HCT116 (cell line): Measurements from ENCODE around the gene MYOF. TPM values are rescaled to one million over a fixed set of nuclear protein-coding genes. Genes with fewer than 3 reads are reported as not detected.

Experiments used
- ATAC-seq: fragments of 200-7000 bp; cut with Tn5 transposase; 2 replicates; pipeline ENCODE4 v1.9.1; 2020; ENCODE audit warnings: mild to moderate bottlenecking, moderate library complexity
- BruUV-seq: library from RNA; stranded (reverse); fragments of 400-500 nt; replicated peaks from 2 replicates; lab custom pipeline; 2021; lab: Mats Ljungman, UMichigan
- CTCF ChIA-PET: fragments of 300-600 bp; sonication (Branson Sonifier 250); formaldehyde crosslinking; loops from one replicate; lab custom pipeline; 2021; ENCODE audit warnings: antibody characterized with exemption; lab: Charles Lee
- POLR2A ChIA-PET: fragments of 300-600, 350-600 bp; sonication (Branson Sonifier 250); formaldehyde crosslinking; loops from one replicate; lab custom pipeline; 2021; ENCODE audit warnings: antibody characterized with exemption; lab: Charles Lee
- RAD21 ChIA-PET, 2 experiments: fragments of 300-600 bp; sonication (Branson Sonifier 250); formaldehyde crosslinking; loops; one replicate each; lab custom pipeline; 2023; ENCODE audit warnings: low total read pairs in 2 of 2; ENCODE audit not compliant: uncharacterized antibody in 2 of 2, unreplicated experiment in 2 of 2, low non-redundant PET in 1 of 2; lab: Charles Lee
- DNase-seq: peaks from one replicate; pipeline ENCODE4 v3.0.0-alpha.2; 2010; ENCODE audit warnings: low read depth, low spot score
- H2AFZ ChIP-seq: fragments of 200-600 bp; shearing (Covaris generic), sonication (generic); 2 replicates; pipeline ENCODE4 v1.6.1; 2017; ENCODE audit warnings: low read depth, mixed run types, mixed read lengths, antibody characterized with exemption, low read length; ENCODE audit not compliant: poor library complexity, severe bottlenecking
- H3K27ac ChIP-seq: 2 replicates; pipeline ENCODE4 v1.5.1; 2012; ENCODE audit warnings: low read depth, low read length
- H3K27me3 ChIP-seq: fragments of 200-600 bp; sonication (generic); 2 replicates; pipeline ENCODE4 v1.6.1; 2016; ENCODE audit warnings: mixed run types, low read length, mixed read lengths; ENCODE audit not compliant: insufficient read depth
- H3K36me3 ChIP-seq, 2 experiments: fragments of 200-500 bp in 1 of 2; fragments of 200-600 bp in 1 of 2; sonication (Bioruptor generic) in 1 of 2; sonication (generic) in 1 of 2; 2 replicates each; pipeline versions ENCODE4 v1.5.1 to v1.6.1; 2014 to 2016; ENCODE audit warnings: low read length in 2 of 2, inconsistent platforms in 1 of 2, mixed read lengths in 1 of 2, mixed run types in 1 of 2; ENCODE audit not compliant: insufficient read depth in 2 of 2, control insufficient read depth in 1 of 2
- H3K4me1 ChIP-seq, 2 experiments: fragments of 200-600 bp in 1 of 2; sonication (generic) in 1 of 2; 2 replicates each; pipeline versions ENCODE4 v1.5.1 to v1.6.1; 2012 to 2017; ENCODE audit warnings: low read length in 2 of 2, inconsistent platforms in 1 of 2, mild to moderate bottlenecking in 1 of 2, mixed read lengths in 1 of 2, mixed run types in 1 of 2, moderate library complexity in 1 of 2; ENCODE audit not compliant: insufficient read depth in 2 of 2, control insufficient read depth in 1 of 2
- H3K4me2 ChIP-seq: fragments of 200-600 bp; sonication (generic); 2 replicates; pipeline ENCODE4 v1.6.1; 2017; ENCODE audit warnings: mixed run types, low read length, mixed read lengths
- H3K4me3 ChIP-seq, 2 experiments: fragments of 200-600 bp in 1 of 2; sonication (generic) in 1 of 2; replicated peaks in 1 of 2; 2 replicates each; pipeline ENCODE4 v1.5.1; 2011 to 2016; ENCODE audit warnings: low read length in 2 of 2, control low read depth in 1 of 2, low read depth in 1 of 2, mild to moderate bottlenecking in 1 of 2, mixed read lengths in 1 of 2, mixed run types in 1 of 2
- H3K79me2 ChIP-seq: fragments of 200-600 bp; sonication (generic); 2 replicates; pipeline ENCODE4 v1.6.1; 2017; ENCODE audit warnings: mild to moderate bottlenecking, mixed run types, low read length, moderate library complexity, mixed read lengths; ENCODE audit not compliant: insufficient read depth
- H3K9ac ChIP-seq: fragments of 200-600 bp; sonication (generic); 2 replicates; pipeline ENCODE4 v1.6.1; 2016; ENCODE audit warnings: low read length, mixed read lengths
- H3K9me2 ChIP-seq: fragments of 200-600 bp; sonication (generic), shearing (Covaris generic); 2 replicates; pipeline ENCODE4 v1.6.1; 2017; ENCODE audit warnings: mixed run types, mild to moderate bottlenecking, moderate library complexity; ENCODE audit not compliant: insufficient read depth
- H3K9me3 ChIP-seq, 2 experiments: fragments of 200-500 bp in 1 of 2; fragments of 200-600 bp in 1 of 2; sonication (Bioruptor generic) in 1 of 2; sonication (generic) in 1 of 2; 2 replicates each; pipeline ENCODE4 v1.6.1; 2014 to 2017; ENCODE audit warnings: low read length in 2 of 2, mixed read lengths in 2 of 2, inconsistent platforms in 1 of 2, low read depth in 1 of 2, mild to moderate bottlenecking in 1 of 2, mixed run types in 1 of 2, moderate library complexity in 1 of 2; ENCODE audit not compliant: control insufficient read depth in 1 of 2, insufficient read depth in 1 of 2
- H4K20me1 ChIP-seq: fragments of 200-600 bp; sonication (generic), shearing (Covaris generic); 2 replicates; pipeline ENCODE4 v1.6.1; 2017; ENCODE audit warnings: mixed run types, mild to moderate bottlenecking, moderate library complexity; ENCODE audit not compliant: insufficient read depth
- CBX3 ChIP-seq: IDR thresholded peaks from 2 replicates; pipeline ENCODE4 v1.6.1; 2012; ENCODE audit warnings: low read depth
- CEBPB ChIP-seq: IDR thresholded peaks from 2 replicates; pipeline ENCODE4 v1.6.1; 2012; ENCODE audit warnings: low read depth
- EGR1 ChIP-seq: IDR thresholded peaks from 2 replicates; pipeline ENCODE4 v1.6.1; 2012; ENCODE audit warnings: low read depth
- ELF1 ChIP-seq: IDR thresholded peaks from 2 replicates; pipeline ENCODE4 v1.6.1; 2012; ENCODE audit warnings: low read depth, borderline replicate concordance
- EZH2phosphoT487 ChIP-seq: fragments of 200-600 bp; IDR thresholded peaks from 2 replicates; pipeline ENCODE4 v1.6.1; 2018; ENCODE audit warnings: antibody characterized with exemption, borderline replicate concordance
- JUND ChIP-seq: IDR thresholded peaks from 2 replicates; pipeline ENCODE4 v1.6.1; 2012
- MAX ChIP-seq: IDR thresholded peaks from 2 replicates; pipeline ENCODE4 v1.6.1; 2012
- POLR2A ChIP-seq: IDR thresholded peaks from 2 replicates; pipeline ENCODE4 v1.7.0; 2011; ENCODE audit warnings: borderline replicate concordance; ENCODE audit not compliant: insufficient read depth, insufficient read length; ENCODE audit errors: extremely low read depth
- POLR2AphosphoS5 ChIP-seq: IDR thresholded peaks from 2 replicates; pipeline ENCODE4 v1.6.1; 2011; ENCODE audit warnings: mild to moderate bottlenecking, low read depth, low read length, moderate library complexity
- REST ChIP-seq: IDR thresholded peaks from 2 replicates; pipeline ENCODE4 v1.6.1; 2012; ENCODE audit warnings: low read depth
- SP1 ChIP-seq: IDR thresholded peaks from 2 replicates; pipeline ENCODE4 v1.6.1; 2012; ENCODE audit warnings: low read depth
- SRF ChIP-seq: IDR thresholded peaks from 2 replicates; pipeline ENCODE4 v1.6.1; 2012; ENCODE audit warnings: low read depth
- TCF7L2 ChIP-seq: IDR thresholded peaks from 2 replicates; pipeline ENCODE4 v1.7.0; 2011; ENCODE audit warnings: borderline replicate concordance, inconsistent platforms; ENCODE audit not compliant: insufficient read depth, insufficient read length; ENCODE audit errors: extremely low read depth
- YY1 ChIP-seq: IDR thresholded peaks from 2 replicates; pipeline ENCODE4 v1.6.1; 2011; ENCODE audit warnings: low read length, low read depth, moderate library complexity, mild to moderate bottlenecking; ENCODE audit not compliant: insufficient replicate concordance; ENCODE audit errors: extremely low read depth
- ZFX ChIP-seq: fragments of 450-650 bp; IDR thresholded peaks from 2 replicates; pipeline ENCODE4 v1.6.1; 2017
- ZNF274 ChIP-seq: fragments of 200-500 bp; sonication (Bioruptor generic); IDR thresholded peaks from 2 replicates; pipeline ENCODE4 v1.6.1; 2014; ENCODE audit warnings: mild to moderate bottlenecking, low read depth, low read length, inconsistent platforms
- intact Hi-C: fragments of 100-400 bp; cut with micrococcal nuclease; formaldehyde crosslinking; loops from 2 replicates; pipeline ENCODE4 v1.10.0; 2022
- total RNA-seq: library from RNA; stranded (reverse); gene quantifications from one replicate; pipeline ENCODE4 v1.2.1, GENCODE V29; 2021; ENCODE audit not compliant: unreplicated experiment
- TF ChIP-seq, protein P1 (sequence below): IDR thresholded peaks from 2 replicates; pipeline ENCODE4 v1.6.1; 2012
- TF ChIP-seq, protein P2 (sequence below), 3 experiments: fragments of 200-600 bp in 1 of 3; sonication (generic) in 1 of 3; IDR thresholded peaks in 2 of 3; conservative IDR thresholded peaks in 1 of 3; 2 replicates each; pipeline ENCODE4 v1.5.1; 2012 to 2017; ENCODE audit warnings: low read depth in 2 of 3, low read length in 2 of 3, antibody characterized with exemption in 1 of 3, borderline replicate concordance in 1 of 3, control low read depth in 1 of 3, mild to moderate bottlenecking in 1 of 3, mixed read lengths in 1 of 3, mixed run types in 1 of 3, moderate library complexity in 1 of 3; ENCODE audit not compliant: insufficient read depth in 1 of 3

MYOF gene
- total RNA-seq, 1 experiment from 2014 or later = 250 TPM

DNA sequence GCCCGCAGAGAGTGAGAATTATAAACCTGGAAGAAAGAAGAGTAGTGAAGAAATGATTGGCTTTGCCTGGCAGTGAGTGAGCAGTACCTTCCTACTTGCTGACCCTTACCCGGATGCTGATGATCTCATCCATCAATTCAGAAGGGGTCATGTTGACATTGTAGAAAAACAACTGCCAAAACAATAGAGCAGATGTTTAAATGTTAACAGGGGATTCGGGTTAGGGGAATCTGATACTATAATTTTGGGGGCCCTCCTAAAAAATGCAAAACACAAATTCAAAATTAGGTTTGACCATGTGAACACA is 78.1 kb downstream of the MYOF start:
- no peaks in the 10 kb centered on the region for H3K9me3 ChIP-seq
- no peak overlapping the region for H3K4me2 ChIP-seq
- RAD21 ChIA-PET = no interaction called here
- H3K9ac ChIP-seq = no peak overlapping the region
- DNase-seq (no peak), ATAC-seq (no peak)
- peaks cover 32 to 71% of the 10 kb centered on the region in 2 experiments for H3K36me3 ChIP-seq
- H3K27me3 ChIP-seq = no peaks in the 10 kb centered on the region
- no peaks in the 10 kb centered on the region for H3K9me2 ChIP-seq
- TF ChIP-seq POLR2AphosphoS5 (no peak), ZNF274 (no peak), YY1 (no peak), SP1 (no peak), SRF (no peak), JUND (no peak), EGR1 (no peak), REST (no peak), MAX (no peak), ELF1 (no peak), CEBPB (no peak), CBX3 (no peak), POLR2A (no peak), ZFX (no peak), EZH2phosphoT487 (no peak), TCF7L2 (no peak)
- TF ChIP-seq, protein P1, sequence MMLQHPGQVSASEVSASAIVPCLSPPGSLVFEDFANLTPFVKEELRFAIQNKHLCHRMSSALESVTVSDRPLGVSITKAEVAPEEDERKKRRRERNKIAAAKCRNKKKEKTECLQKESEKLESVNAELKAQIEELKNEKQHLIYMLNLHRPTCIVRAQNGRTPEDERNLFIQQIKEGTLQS = no peak
- TF ChIP-seq, protein P2, sequence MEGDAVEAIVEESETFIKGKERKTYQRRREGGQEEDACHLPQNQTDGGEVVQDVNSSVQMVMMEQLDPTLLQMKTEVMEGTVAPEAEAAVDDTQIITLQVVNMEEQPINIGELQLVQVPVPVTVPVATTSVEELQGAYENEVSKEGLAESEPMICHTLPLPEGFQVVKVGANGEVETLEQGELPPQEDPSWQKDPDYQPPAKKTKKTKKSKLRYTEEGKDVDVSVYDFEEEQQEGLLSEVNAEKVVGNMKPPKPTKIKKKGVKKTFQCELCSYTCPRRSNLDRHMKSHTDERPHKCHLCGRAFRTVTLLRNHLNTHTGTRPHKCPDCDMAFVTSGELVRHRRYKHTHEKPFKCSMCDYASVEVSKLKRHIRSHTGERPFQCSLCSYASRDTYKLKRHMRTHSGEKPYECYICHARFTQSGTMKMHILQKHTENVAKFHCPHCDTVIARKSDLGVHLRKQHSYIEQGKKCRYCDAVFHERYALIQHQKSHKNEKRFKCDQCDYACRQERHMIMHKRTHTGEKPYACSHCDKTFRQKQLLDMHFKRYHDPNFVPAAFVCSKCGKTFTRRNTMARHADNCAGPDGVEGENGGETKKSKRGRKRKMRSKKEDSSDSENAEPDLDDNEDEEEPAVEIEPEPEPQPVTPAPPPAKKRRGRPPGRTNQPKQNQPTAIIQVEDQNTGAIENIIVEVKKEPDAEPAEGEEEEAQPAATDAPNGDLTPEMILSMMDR (IDR thresholded peaks at IDR 0.05 in 2 of 3, conservative IDR thresholded peaks at IDR 0.05 in 1 of 3; ENCODE audit: borderline replicate concordance in 1 of 3, insufficient read depth in 1 of 3, low read depth in 2 of 3, low read length in 2 of 3) = no peak
- POLR2A ChIA-PET = no interaction called here
- intact Hi-C loops = no loop called here
- peaks cover 0 to 7% of the 10 kb centered on the region in 2 experiments; a peak in 1 of 4 replicates for H3K4me1 ChIP-seq
- peaks cover 6% of the 10 kb centered on the region; the same call in 1 of the 2 replicates for H3K79me2 ChIP-seq
- H3K27ac ChIP-seq = no peak overlapping the region
- no TSS peak for BruUV-seq
- H3K4me3 ChIP-seq = no peak overlapping the region
- CTCF ChIA-PET = interaction anchor here (1.7 kb wide), 1 partner anchor 78 kb away, joined by 4 read pairs; the partner anchor contains the start of gene MYOF
- no peaks in the 10 kb centered on the region for H4K20me1 ChIP-seq
- no peak overlapping the region for H2AFZ ChIP-seq
